HG02678 (cell line): ENCODE data around the gene TRIM75.
"Not testable (repeated sequence)": the region's sequence is repeated elsewhere in the genome, so short reads cannot be mapped to it uniquely, and the experiment has no call there.

Experiments
- ATAC-seq: cut with Tn5 transposase; IDR thresholded peaks from one replicate; pipeline ENCODE4 v1.9.1; 2021; ENCODE audit warnings: mild to moderate bottlenecking, moderate library complexity; ENCODE audit not compliant: unreplicated experiment

Gene TRIM75

DNA sequence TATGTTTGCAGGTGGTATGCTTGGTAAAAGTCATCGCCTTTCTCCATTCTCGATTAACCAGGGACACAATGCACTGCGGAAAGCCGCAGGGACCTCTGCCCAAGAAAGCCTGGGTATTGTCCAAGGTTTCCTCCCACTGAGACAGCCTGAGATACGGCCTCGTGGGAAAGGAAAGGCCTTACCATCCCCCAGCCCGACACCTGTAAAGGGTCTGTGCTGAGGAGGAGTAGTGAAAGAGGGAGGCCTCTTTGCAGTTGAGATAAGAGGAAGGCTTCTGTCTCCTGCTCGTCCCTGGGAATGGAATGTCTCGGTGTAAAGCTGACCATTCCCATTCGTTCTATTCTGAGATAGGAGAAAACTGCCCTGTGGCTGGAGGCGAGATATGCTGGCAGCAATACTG lies 19.7 kb downstream of the TRIM75 start:
- not testable (repeated sequence) for ATAC-seq

- no peak for ATAC-seq
Measured at GRCh38 chr4:165077034-165077578, 23.4 kb downstream of the TRIM75 start.

- no peak for ATAC-seq
Measured at GRCh38 chr4:165079476-165079875, 25.8 kb downstream of the TRIM75 start.

- not testable (repeated sequence) for ATAC-seq
Measured at GRCh38 chr4:165084787-165085186, 31.1 kb downstream of the TRIM75 start.

- ATAC-seq = no peak
Measured at GRCh38 chr4:165085946-165086345, 32.3 kb downstream of the TRIM75 start.

DNA sequence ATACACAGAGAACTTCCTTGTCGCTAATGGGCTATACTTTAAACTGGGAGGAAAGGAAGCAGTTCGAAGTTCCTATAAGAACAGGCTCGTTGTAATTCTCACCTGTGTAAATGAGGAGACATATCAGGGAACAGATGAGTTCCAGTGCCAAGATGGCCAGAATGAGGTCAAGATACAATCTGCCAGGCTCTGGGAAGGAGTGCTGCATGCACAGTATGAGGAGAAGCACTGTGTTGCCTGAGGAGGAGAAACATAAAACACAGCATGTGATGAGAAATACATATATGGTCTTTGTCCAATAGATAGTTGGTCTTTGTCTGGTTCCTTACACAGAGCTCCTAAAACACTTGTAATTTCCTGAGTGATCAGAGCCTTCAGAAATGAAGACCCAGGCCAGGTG lies 34.7 kb downstream of the TRIM75 start:
- ATAC-seq = no peak

DNA sequence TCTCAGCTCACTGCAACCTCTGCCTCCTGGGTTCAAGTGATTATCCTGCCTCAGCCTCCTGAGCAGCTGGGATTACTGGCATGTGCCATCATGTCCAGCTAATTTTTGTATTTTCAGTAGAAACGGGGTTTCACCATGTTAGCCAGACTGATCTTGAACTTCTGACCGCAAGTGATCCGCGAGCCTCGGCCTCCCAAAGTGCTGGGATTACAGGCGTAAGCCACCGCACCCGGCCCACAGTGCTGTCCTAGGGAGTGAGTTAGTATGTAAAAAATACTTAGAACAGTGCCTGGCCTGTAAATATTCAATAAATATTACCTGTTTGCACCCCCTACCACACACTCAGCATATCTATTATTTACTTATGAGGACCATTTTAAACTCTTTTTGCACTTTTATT lies 38.5 kb downstream of the TRIM75 start:
- not testable (repeated sequence) for ATAC-seq

- ATAC-seq = no peak
Measured at GRCh38 chr4:165094873-165095272, 41.2 kb downstream of the TRIM75 start.

DNA sequence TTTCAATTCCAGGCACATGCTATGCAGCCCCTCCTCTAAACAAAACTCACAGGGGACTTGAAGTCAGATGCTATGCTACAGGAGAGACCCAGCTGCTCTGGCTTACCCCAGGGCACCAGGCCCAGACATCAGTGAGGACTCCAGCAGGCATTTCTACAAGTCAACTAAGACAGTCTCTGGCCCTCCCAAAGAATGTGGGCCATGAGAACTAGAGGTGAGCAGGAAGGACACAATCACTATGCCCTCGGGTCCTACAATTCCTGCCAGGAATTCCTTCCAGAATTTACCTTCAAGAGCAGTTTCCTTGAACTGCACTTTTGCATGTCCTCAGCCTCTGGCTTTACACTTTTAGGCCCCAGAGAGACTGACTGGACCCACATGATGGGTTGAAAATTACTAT lies 41.6 kb downstream of the TRIM75 start:
- no peak for ATAC-seq

DNA sequence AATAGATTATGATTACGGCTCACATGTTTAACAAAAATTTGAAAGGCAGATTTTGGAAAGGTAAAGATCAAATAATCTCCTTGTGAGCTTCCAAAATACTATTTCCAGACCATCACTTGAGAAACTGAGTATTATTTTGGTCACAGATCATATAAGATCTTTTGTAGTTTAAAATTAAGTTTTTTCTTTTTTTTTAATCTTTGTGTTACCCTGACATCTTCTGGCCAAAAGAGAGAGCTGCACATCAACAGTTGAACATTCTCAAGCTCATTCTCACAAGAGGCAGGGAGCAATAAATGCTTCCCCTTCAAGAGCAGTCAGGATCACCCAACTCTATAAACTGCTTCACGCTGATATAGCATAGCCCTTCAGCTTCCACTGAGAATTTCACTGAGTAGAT lies 43.1 kb downstream of the TRIM75 start:
- no peak for ATAC-seq

DNA sequence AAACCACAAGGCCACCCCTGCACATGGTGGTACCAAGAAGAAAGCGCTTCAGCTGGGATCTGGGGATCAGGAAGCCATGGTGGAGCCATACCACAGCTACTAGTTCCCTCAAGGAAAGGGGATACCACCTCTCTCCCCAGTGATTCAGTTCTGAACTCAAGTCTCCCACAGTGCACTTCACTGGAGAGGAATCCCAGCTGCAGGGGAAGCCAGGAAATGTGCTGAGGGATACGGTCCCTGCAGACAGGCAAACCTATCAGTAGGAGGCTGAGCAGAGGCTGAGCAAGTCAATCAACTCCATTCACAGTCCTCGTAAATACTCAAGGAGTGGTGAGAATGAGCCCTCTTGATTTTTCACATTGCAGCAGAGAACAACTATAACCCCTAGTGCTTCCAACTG lies 48.0 kb downstream of the TRIM75 start:
- no peak for ATAC-seq

- ATAC-seq = no peak
Measured at GRCh38 chr4:165106518-165106917, 52.9 kb downstream of the TRIM75 start.
